Amniotic stem cell (primary cell): ENCODE measurements around the gene P2RX4.
"Not testable (repeated sequence)": the region's sequence is repeated elsewhere in the genome, so short reads cannot be mapped to it uniquely, and the experiment has no call there.

Experiments
- DNase-seq: peaks from one replicate; lab custom pipeline; 2025; lab: John Stamatoyannopoulos, UW

P2RX4 gene

DNA sequence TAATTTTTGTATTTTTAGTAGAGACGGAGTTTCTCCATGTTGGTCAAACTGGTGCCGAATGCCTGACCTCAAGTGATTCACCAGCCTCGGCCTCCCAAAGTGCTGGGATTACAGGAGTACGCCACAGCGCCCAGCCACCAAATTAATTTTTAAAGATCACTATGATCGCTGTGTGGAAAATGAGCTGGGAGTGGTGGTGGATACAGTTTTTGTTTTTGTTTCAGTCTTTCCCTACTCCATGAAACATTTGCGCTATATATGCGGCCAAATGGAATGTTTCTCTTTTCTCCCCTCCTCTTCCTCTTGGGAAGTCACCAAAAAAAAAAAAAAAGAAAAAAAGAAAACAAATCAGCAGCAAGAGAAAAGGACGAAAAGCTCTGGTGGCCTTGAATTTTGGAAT lies 20.8 kb upstream of the P2RX4 start:
- no peak for DNase-seq

DNA sequence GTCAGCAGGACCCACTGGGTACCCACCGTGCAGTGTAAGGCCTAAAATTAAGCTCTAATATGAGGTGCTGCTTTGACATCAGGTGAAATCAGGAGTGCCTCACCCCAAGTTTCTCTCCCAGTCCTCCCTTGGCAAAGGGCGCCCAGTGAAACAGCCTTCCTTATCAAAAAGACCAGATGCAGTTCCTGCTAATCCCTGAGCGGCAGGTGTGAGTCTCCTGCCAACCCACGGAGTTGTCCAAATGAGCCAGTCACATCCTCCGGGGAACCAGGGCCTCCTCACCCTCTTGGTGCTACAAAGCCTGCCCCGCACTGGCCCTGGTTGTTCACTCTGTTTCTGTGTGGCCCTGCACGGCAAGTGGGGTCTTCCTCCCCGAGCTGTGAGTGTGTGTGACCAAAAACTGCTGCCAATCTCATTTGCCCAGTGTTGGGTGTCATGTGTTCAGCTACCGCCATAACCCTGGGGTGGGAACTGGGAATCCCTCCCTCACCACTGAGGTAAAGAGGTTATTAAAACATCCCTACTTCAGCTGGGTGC lies 20.2 kb upstream of the P2RX4 start:
- DNase-seq = no peak

DNA sequence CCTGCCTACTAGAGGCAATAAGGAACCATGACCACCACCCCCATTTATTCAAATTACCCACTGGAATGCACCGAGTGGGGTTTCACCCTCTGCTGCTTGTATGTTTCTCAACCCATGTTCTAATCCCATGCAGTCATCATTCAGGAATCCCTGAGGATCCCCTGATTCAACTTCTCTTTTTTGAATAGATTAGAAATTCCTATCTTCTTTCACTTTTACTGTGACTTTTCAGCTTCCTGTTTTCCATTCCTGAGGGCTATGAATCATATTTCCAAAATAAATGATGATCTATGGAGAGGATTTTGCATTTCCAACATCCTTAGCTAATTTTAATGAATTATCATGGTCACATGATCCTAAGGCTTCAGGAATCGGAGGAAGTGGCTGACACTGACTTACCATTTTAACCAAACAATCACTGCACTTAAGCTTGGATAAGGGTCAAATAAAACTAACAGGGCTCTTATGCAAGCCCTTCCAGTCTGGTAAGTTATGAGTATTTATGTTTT lies 19.4 kb upstream of the P2RX4 start:
- peak; percentile 88 for DNase-seq

DNA sequence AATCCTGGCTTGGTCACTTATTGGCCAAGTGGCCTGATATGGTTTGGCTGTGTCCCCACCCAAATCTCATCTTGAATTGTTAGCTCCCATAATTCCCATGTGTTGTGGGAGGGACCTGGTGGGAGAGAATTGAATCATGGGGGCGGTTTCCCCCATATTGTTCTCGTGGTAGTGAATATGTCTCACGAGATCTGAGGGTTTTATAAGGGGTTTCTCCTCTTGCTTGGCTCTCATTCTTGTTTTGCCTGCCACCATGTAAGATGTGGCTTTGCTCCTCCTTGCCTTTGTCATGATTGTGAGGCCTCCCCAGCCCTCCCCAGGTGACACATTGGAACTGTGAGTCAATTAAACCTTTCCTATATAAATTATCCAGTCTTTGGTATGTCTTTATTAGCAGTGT lies 18.8 kb upstream of the P2RX4 start:
- DNase-seq = no peak

DNA sequence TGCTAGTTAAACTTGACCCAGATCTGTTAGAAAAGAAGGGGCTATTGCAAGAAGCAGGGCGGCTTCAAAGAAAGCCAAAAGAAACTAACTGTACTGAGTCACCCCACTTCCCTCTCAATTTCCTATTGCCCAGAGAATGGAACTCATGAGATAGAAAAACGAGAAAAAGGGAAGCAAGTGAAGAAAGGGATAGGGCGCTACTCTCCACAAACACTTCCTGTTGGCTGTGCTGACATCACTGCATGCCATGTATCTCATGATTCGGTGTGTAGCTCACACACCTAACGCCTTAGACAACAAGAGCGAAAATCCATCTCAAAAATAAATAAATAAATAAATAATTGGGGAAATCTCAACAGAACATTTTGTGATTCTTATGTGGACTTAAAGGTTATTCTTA lies 13.0 kb upstream of the P2RX4 start:
- DNase-seq = no peak

DNA sequence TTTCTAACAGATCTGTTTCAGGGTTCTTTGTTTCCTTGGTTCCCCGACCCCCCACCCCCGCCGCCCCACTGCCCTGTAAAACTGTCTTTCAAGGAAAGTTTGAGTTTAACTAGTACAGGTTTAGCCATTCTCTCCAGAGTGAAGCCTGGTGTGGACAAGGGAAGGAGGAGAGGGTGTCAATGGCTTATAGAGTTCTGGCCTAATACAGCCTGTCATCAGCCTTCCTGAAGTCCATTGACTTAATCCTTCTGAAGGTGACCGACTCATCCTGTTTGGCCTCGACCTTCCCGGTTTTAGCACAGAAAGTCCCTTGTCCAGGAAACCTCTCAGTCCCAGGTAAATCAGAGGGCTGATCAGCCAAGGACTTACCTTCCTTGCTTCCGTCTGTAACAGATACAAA lies 11.0 kb upstream of the P2RX4 start:
- no peak for DNase-seq

DNA sequence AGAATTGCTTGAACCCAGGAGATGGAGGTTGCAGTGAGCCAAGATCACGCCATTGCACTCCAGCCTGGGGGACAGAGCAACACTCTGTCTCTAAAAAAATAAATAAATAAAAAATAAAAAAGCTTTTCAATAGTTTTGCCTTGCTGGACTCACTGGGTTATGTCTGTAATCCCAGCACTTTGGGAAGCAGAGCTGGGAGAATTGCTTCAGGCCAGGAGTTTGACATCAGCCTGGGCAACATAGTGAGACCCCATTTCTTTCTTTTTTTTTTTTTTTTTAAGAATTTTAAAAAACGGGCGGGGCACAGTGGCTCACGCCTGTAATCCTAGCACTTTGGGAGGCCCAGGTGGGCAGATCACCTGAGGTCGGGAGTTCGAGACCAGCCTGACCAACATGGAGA lies 8.8 kb upstream of the P2RX4 start:
- DNase-seq = not testable (repeated sequence)

DNA sequence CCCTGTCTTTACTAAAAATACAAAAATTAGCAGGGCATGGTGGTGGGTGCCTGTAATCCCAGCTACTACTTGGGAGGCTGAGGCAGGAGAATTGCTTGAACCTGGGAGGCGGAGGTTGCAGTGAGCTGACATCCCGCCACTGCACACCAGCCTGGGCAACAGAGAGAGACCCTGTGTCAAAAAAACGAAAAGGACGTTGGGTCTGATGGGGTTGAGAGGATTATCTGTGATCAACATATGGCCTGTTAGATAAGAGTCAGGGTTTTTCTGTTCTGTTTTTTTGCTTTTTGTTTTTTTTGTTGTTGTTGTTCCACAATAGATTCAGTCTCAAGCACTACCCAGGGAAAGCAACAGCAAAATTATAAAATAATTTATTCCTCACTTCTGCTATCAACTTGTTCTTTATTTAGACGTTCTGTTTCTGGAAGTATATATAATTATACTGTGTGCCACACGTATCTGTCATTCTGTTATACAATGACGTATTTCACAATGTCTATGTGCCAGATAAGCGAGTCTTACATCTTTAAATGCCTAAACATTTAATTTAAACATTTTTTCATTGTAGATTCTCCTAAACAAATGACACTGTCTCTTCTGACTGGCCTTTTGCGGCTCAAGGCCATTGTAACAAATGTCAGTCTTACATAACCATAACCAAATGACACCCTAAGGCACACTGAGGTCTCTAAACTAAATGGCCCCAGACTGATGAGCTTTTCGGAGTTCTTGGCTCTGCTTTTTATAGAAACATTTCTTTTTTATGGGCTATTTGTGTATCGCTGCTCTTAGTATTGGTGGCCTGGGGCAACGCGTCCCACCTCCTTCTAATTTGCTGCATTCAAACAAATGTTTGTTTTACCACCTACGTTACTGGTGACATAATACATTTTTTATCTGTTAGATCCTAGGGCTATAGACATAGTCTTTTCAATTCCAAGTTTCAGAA lies 7.2 kb upstream of the P2RX4 start:
- DNase-seq = no peak

DNA sequence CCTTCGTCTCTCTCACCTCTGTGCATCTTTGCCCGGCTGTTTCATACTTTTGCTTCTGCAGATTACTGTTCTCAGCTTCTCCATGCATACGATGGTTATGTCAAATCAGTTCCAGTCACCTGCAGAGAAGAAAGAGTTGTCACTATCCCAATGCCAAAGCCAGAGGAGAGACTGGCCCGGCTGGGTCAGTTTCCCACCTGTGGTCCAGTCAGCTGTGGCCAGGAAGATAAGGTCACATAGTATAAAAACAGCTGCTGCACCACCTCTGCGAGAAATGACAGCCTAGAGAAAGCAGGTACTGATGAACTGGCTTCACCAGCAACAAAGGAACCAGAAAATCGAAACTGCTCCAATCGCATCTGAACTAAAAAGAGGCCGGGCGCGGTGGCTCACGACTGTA lies 6.4 kb upstream of the P2RX4 start:
- no peak for DNase-seq

DNA sequence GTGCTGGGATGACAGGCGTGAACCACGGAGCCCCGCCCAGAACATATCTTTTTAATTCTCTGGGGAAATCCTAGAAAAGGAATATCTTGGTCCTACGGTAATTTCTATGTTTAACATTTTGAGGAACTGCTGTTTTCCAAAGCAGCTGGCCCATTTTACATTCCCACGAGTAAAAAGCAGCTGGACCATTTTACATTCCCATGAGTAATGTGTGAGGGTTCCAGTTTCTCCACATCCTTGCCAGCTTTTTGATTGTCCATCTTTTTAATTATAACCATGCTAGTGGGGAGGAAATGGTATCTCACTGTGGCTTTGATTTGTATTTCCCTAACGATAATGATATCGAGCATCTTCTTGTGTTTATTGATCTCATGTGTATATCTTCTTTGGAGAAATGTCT lies 4.4 kb upstream of the P2RX4 start:
- DNase-seq = no peak

DNA sequence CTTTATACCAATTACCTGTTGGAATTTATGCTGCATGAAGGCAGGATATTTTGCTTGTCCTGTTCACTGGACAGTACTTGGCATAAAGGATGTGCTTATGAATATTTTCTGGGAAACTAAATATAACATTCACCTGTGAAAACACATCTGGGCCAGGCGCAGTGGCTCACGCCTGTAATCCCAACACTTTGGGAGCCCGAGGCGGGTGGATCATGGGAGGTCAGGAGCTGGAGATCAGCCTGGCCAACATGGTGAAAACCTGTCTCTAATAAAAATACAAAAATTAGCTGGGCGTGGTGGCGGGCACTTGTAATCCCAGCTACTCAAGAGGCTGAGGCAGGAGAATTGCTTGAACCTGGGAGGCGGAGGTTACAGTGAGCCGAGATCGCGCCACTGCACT lies 1.4 kb upstream of the P2RX4 start:
- not testable (repeated sequence) for DNase-seq

DNA sequence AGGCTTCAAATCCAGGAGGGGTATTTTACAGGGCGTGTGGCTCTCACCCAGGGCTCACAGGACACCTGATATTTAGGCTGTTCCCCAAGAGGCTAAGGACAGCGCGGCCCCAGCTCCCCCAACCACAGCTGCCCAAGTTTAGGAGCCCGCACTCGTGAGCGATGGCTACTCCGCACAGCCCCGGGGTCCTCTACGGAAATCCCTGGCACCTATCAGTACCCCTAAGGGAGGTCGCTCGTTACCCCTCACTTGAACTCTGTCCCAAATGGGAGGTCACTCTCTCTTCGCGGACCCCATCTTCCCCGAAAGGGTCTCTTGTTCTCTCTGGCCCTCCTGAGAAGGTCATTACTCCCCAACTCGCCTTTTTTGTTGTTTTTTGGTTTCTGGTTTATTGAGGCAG lies 708 bp upstream of the P2RX4 start:
- DNase-seq = no peak

DNA sequence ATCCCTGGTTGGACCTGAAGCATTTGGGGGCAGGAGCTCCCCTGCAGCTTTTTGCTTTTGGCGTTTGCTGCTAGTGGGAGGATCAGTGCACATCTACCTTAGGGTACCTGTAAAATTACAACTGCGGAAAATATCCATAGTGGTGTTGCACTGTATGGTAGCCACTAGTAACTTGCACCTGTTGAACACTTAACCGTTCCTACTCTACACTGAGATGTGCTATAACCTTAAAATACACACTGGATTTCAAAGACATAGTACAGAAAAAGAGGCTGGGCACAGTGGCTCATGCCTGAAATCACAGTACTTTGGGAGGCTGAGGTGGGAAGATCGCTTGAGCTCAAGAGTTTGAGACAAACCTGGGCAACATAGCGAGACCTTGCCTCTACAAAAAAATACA lies 2.9 kb downstream of the P2RX4 start:
- no peak for DNase-seq

DNA sequence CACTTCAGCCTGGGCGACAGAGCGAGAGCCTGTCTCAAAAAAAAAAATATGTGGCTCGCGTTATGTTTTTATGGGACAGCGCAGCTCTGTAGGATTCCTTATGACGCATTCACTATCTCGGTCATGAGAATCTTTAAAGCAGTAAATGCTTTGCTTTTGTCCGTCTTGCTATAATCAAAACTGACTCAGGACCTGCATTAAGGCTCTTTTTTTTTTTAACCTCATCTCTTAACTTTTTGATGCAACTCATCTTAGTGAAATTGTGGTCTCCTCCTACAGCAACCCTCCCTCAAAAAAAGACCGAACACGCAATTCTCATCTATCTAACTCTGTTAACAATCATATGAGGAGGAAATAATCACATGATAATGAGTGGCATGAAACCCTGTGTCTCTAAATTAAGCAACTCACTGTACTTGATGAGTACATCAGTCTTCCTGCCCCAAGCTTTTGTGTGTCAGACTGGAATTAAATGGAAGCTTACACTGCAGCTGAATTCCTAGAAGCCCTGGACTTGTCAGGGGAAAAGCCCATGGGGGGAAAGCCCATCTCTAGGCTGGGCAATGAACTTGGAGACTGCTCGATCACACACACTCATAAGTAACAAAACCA lies 4.3 kb downstream of the P2RX4 start:
- DNase-seq = no peak

DNA sequence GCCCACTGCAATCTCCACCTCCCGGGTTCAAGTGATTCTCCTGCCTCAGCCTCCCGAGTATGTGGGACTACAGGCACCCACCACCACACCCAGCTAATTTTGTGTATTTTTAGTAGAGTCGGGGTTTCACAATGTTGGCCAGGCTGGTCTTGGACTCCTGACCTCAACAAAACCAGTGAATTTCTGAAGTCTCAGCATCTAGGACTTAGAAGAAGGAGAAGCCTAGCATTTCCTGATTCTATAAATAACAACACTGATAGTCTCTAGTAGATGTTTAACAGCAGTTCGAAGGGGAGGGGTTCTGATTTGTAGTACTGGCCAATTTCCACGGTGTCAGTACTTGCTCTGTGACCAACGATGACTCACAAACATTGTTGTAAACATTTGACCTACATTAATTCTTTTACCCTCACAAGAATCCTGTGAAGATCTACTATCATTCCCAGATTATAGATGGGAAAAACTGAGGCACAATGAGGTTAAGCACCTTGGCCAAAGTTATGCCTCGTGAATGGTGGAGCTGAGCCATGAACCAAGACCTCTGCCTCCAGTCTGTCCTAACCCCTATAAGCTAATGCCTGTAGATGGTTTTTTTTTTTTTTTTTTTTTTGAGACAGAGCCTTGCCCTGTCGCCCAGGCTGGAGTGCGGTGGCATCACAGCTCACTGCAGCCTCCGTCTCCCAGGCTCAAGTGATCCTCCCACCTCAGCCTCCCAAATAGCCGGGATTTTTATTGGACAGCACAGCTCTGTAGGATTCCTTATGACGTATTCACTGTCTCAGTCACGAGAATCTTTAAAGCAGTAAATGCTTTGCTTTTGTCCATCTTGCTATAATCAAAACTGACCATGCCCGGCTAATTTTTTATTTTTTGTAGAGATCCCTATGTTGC lies 5.2 kb downstream of the P2RX4 start:
- peak; percentile 69 for DNase-seq

DNA sequence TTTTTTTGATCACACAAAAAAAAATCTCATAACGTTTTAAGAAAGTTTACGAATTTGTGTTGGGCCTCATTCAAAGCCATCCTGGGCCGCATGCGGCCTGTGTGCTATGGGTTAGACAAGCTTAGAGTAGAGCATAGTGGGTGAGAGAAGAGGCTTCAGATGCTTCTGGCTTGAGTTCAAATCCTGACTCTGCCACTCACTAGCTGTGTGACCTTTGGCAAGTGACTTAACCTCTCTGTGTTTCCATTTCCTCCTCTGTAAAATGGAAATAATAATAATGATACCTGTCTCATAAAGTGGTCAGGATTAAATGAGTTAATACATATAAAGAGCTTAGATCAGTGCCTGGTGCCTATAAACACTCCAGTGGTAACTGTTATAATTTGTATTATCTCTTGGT lies 6.2 kb downstream of the P2RX4 start:
- no peak for DNase-seq

DNA sequence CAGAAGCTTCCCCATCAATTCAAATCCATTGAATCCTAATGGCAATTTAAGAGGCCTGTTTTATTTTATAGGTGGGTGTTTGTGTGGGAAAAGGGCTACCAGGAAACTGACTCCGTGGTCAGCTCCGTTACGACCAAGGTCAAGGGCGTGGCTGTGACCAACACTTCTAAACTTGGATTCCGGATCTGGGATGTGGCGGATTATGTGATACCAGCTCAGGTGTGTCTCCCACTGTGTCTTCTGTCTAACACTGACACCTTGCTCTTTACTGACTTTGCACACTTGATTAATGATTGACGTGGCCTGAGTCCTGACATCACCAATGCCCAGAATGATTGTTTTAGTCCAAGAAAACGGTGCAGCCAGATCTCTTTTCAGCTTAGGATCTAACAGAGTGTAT lies 7.1 kb downstream of the P2RX4 start:
- DNase-seq = no peak

DNA sequence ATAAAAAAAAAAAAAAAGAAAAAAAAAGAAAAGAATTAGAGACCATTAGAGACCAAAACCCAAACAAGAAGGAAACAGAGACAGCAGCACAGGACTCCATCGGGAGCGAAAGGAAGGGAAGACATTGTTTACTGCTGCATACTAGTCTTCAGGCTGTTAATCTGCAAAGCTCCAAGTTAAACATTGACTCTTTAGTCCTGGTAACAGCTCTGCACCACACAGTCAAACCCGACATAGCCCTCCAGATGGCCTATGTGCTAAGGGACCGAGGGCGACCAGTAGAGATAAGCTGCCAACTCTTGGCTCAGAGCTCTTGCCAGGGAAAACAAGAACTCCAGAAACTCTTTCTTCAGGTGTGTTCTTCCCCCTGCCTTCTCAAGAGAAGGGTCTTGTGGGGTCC lies 7.8 kb downstream of the P2RX4 start:
- DNase-seq = no peak

DNA sequence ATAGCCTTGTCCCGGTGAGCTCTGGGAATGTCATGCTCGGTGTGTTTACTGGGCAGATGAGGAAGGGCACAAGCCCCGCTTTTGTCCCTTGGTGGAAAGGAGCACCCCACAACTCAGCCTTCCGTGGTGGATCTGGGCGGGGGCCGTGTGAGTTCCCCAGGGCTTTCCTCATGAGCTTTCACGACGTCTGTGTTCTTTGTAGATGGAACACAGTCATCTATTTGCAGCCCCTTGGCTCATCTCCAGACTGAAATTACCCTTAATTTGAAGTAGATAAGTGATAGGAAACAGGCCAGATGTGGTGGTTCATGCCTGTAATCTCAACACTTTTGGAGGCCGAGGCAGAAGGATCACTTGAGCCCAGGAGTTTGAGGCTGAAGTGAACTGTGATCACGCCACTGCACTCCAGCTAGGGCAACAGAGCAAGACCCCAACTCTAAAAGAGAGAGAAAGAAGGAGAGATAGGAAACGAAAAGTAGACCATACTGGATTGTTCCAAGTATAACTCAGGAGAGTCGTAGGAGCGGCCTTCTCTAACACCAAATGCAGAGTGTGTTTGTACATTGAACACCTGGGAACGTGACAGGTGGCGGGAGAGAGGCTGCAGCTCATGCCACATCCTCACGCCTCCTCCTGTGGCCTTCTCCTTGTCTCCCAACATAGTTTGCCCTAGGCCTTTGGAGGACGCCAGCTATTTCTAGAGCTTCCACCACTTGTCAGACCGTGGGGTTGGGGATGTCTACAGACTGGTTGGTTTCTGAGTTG lies 8.8 kb downstream of the P2RX4 start:
- no peak for DNase-seq

DNA sequence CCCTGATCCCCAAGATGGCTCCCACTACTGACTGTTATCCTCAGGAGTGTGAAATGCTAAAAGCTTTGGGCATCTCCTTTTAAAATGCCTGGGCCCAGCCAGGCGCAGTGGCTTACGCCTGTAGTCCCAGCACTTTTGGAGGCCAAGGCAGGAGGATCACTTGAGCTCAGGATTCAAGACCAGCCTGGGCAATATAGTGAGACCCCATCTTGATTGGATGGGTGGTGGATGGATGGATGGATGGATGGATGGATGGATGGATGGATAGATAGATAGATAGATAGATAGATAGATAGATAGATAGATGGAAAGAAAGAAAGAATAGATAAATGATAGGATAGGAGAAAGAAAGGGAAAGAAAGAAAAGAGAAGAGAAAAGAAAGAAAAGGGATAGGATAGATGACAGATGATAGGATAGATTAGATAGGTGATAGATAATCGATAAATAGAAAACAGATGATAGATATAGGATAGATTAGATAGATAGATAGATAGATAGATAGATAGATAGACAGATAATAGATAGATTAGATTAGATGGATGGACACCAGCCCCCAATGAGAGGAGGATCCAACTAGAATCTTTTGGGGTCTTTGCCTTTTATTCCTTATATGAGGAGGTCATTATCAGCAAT lies 9.5 kb downstream of the P2RX4 start:
- DNase-seq = no peak

DNA sequence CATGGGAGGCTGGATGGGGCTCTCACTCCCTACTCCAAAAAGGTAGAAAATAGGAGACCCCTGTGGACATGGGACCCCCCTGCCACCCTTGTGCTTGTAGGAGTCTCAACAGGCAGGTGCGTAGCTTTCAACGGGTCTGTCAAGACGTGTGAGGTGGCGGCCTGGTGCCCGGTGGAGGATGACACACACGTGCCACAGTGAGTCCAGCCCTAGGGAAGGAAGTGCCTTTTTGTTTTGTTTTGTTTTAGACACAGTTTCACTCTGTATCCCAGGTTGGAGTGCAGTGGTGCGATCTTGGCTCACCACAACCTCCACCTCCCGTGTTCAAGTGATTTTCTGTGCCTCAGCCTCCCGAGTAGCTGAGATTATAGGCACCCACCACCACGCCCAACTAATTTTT lies 12.9 kb downstream of the P2RX4 start:
- DNase-seq = no peak
